HCEC 1CT (cell line): Measurements from ENCODE around the gene SIAH1.
"Not testable (repeated sequence)": the region's sequence is repeated elsewhere in the genome, so short reads cannot be mapped to it uniquely, and the experiment has no call there.

Source experiments
- DNase-seq: peaks from one replicate; pipeline ENCODE4 v3.0.0-alpha.2; 2017

SIAH1 gene

GRCh38 chr16:48385253-48386150 lies at the start of gene SIAH1:
SIAH1 (minus strand) TSS chr16:48385413; CDS start chr16:48362428, 22,985 bp downstream.
- DNase-seq, result peak; percentile 82

- peak; percentile 45 for DNase-seq
These were observed 49.6 kb upstream of the SIAH1 start for GRCh38 chr16:48434653-48435317.

GRCh38 chr16:48433850-48434530 lies 48.8 kb upstream of the SIAH1 start:
- DNase-seq, result no peak

GRCh38 chr16:48433116-48433849 lies 48.1 kb upstream of the SIAH1 start:
- DNase-seq, result no peak

- no peak for DNase-seq
These were observed 46.9 kb upstream of the SIAH1 start for GRCh38 chr16:48432136-48432535.

- DNase-seq, result no peak
These were observed 45.7 kb upstream of the SIAH1 start for GRCh38 chr16:48430890-48431289.

GRCh38 chr16:48426244-48427141 lies 41.3 kb upstream of the SIAH1 start:
- DNase-seq, result no peak

GRCh38 chr16:48422537-48422936 lies 37.3 kb upstream of the SIAH1 start:
- DNase-seq, result no peak

GRCh38 chr16:48421741-48422140 lies 36.5 kb upstream of the SIAH1 start:
- DNase-seq, result no peak

GRCh38 chr16:48420437-48420836 lies 35.2 kb upstream of the SIAH1 start:
- DNase-seq, result no peak

GRCh38 chr16:48416617-48417016 lies 31.4 kb upstream of the SIAH1 start:
- DNase-seq, result not testable (repeated sequence)

- no peak for DNase-seq
These were observed 28.1 kb upstream of the SIAH1 start for GRCh38 chr16:48413272-48413671.

GRCh38 chr16:48409839-48410632 lies 24.8 kb upstream of the SIAH1 start:
- peak; percentile 87 for DNase-seq

GRCh38 chr16:48408688-48409087 lies 23.5 kb upstream of the SIAH1 start:
- peak; percentile 41 for DNase-seq

- DNase-seq, result no peak
These were observed 20.7 kb upstream of the SIAH1 start for GRCh38 chr16:48405907-48406306.

GRCh38 chr16:48405153-48405552 lies 19.9 kb upstream of the SIAH1 start:
- no peak for DNase-seq

GRCh38 chr16:48402547-48402946 lies 17.3 kb upstream of the SIAH1 start:
- DNase-seq, result not testable (repeated sequence)

- no peak for DNase-seq
These were observed 10.2 kb upstream of the SIAH1 start for GRCh38 chr16:48395375-48395774.

- no peak for DNase-seq
These were observed 9.1 kb upstream of the SIAH1 start for GRCh38 chr16:48394355-48394703.

- peak; percentile 48 for DNase-seq
These were observed 8.5 kb upstream of the SIAH1 start for GRCh38 chr16:48393485-48394354.
